ENCODE data around the gene HOXB8. TPM values are rescaled to one million over a fixed set of nuclear protein-coding genes. Genes with fewer than 3 reads are reported as not detected.

HOXB8 gene
- total and polyA plus RNA-seq, 10 donors: 0.07 to 0.14 TPM; not detected in 8

DNA sequence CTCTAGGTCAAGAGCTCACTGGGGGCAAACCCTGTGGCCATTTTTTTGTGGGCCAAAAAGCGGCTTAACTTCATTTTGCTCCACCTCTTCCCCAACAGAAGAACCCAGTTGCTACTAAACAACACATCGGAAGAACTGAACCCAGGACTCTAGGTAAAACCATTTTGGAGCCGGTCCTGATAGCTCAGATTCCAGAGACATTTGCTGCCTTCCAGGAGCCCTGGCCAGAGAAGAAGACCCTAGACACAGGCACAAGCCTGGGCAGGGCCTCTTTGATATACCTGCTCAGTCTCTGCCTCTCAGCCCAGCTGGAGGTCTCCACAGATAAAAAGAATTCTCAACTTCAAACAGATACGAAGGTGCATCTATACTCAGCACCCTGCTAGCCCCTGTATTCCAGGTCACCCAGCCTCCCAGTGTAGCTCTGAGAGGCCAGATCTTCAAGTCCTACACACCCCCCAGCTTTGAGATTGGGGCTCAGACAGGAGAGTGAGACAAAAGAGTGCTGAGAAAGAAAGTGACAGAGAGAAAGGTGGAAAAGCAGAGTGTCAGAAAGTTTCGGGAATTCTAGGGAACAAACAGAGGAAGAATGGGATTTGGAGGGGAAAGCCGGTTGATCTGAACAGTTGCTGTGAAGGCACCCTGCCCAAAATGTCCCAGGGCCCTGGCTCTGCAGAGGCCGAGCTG, 17.6 kb upstream of the HOXB8 start:
- Histone ChIP-seq H3K9me3 (no peaks in the 10 kb centered on the region), H3K4me1 (peaks cover 3 to 23% (median 7%) of the 10 kb centered on the region in 6 donors), H3K36me3 (no peaks in the 10 kb centered on the region), H3K4me3 (no peak overlapping the region), H3K27ac (no peak overlapping the region), H3K27me3 (replicated peaks in 1 of 7) (peaks cover 16 to 100% (median 100%) of the 10 kb centered on the region in 7 donors)
- TF ChIP-seq POLR2A (IDR thresholded peaks at IDR 0.05) (no peak), POLR2AphosphoS5 (IDR thresholded peaks at IDR 0.05) (no peak)
- TF ChIP-seq, protein P1, sequence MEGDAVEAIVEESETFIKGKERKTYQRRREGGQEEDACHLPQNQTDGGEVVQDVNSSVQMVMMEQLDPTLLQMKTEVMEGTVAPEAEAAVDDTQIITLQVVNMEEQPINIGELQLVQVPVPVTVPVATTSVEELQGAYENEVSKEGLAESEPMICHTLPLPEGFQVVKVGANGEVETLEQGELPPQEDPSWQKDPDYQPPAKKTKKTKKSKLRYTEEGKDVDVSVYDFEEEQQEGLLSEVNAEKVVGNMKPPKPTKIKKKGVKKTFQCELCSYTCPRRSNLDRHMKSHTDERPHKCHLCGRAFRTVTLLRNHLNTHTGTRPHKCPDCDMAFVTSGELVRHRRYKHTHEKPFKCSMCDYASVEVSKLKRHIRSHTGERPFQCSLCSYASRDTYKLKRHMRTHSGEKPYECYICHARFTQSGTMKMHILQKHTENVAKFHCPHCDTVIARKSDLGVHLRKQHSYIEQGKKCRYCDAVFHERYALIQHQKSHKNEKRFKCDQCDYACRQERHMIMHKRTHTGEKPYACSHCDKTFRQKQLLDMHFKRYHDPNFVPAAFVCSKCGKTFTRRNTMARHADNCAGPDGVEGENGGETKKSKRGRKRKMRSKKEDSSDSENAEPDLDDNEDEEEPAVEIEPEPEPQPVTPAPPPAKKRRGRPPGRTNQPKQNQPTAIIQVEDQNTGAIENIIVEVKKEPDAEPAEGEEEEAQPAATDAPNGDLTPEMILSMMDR (IDR thresholded peaks at IDR 0.05 in 8 of 11, conservative IDR thresholded peaks at IDR 0.05 in 3 of 11): no peak
- WGBS, 5 donors: 54 to 73% (median 69%) methylated on average over 6 to 7 of the region's 7 CpGs
- no peak for DNase-seq
- intact Hi-C loops (cut with DNase I; ENCODE audit: low total_unique reads): no loop called here

DNA sequence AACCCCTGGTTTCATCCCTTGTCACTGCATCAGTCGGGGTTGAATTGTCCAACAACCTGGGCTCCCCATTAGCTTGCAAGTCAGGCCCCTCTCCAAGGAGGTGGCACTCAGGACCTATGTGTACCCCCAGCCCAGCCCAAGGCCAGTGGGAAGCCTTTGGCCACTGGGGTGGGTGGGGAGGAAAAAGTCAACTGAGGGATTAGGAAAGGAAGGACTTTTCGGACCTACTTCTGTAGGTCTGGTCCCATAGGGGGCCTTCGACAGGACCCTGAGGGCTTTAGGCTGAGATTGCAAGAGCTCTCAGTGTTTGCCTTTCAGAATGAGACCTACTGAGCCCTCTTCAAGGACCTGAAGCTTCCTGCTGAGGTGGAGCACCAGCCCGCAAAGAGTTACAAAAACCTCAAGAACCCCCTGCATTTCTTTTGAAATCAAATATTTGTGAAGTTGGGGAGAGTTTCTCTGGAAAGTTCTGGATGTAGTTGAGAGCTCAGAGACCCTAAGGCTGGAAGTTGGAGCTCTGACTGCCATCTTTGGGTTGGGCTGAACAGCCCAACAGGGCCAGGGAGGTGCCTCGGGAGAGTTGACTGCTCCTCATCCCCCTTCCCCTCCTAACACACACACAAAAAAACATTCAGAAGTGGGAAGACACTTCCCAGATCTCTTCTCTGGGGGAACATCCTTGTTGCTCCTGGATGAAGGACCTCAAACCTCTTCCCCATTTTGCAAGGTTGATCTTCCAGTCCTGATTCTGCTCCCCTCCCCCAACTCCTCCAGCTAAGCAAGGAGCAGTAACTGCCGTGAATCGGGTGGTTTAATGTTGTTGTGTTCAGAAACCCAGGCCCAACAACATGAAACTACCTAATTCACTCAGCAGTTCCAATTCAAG, 16.8 kb upstream of the HOXB8 start:
- Histone ChIP-seq H3K4me1 (peaks cover 4 to 27% (median 9%) of the 10 kb centered on the region in 6 donors), H3K27me3 (replicated peaks in 1 of 7) (peaks cover 19 to 100% (median 100%) of the 10 kb centered on the region in 7 donors), H3K4me3 (no peak overlapping the region), H3K9me3 (no peaks in the 10 kb centered on the region), H3K36me3 (no peaks in the 10 kb centered on the region), H3K27ac (no peak overlapping the region)
- TF ChIP-seq POLR2AphosphoS5 (IDR thresholded peaks at IDR 0.05) (no peak), POLR2A (IDR thresholded peaks at IDR 0.05) (no peak)
- TF ChIP-seq, protein P1 (IDR thresholded peaks at IDR 0.05 in 8 of 11, conservative IDR thresholded peaks at IDR 0.05 in 3 of 11): no peak
- 38 to 71% (median 65%) methylated on average over 7 of the region's 7 CpGs for WGBS, 5 donors
- no peak for DNase-seq
- intact Hi-C loops (cut with DNase I; ENCODE audit: low total_unique reads): no loop called here

DNA sequence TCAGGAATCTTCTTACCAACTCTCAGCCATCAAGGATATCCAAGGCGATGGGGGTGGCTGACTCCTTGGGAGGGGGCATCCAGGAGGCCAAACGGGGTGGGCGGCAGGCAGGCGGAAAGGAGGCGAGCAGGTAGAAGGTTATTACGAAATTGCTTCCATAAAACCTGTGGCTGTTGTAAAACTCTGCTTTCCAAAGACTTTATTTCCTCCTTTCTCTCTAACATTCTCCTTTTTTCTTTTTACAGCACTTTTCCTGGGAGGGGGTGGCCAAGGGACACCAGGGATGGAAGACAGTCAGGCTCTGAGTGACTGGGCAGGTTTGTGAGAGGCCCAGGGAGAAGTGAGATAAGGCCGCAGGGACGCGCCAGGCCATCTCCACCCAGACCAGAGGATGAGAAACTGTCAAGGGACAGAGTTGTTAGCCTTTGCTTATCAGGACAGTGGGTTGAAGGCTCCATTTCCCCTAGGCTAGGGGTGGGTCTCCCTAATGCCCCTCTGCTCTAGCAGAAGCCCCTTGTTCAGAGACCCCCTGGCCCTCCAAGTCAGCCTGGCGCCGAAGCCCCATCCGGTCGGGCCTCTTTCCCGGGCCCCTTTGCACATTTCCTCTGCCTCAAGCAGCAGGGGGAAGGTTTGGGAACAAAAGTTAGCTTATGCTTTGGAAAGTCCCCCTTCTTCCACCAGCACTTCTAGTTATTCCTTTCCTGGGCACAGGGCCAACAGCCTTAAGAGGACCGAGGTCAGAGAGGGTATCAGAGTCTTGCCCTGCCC, 16.0 kb upstream of the HOXB8 start:
- DNase-seq: no peak
- WGBS, 5 donors: 43 to 61% (median 55%) methylated on average over 15 of the region's 15 CpGs
- H3K4me1 ChIP-seq: peaks cover 9 to 27% (median 15%) of the 10 kb centered on the region in 6 donors
- H3K27ac ChIP-seq: no peak overlapping the region
- peaks cover 19 to 100% (median 100%) of the 10 kb centered on the region in 7 donors for H3K27me3 ChIP-seq (replicated peaks in 1 of 7)
- TF ChIP-seq POLR2AphosphoS5 (IDR thresholded peaks at IDR 0.05): no peak
- TF ChIP-seq, protein P1 (IDR thresholded peaks at IDR 0.05 in 8 of 11, conservative IDR thresholded peaks at IDR 0.05 in 3 of 11): no peak
- no peak for TF ChIP-seq POLR2A (IDR thresholded peaks at IDR 0.05)
- H3K36me3 ChIP-seq: no peaks in the 10 kb centered on the region
- intact Hi-C loops (cut with DNase I; ENCODE audit: low total_unique reads): no loop called here
- H3K9me3 ChIP-seq: no peaks in the 10 kb centered on the region
- no peak overlapping the region for H3K4me3 ChIP-seq
